Activated CD8-positive, alpha-beta memory T cell treated with anti-CD3 and anti-CD28 coated beads, Interleukin-2, amount 50 U/mL, for 4 hours (primary cell): ENCODE data around the gene DNAH12.
"Not testable (repeated sequence)": the region's sequence is repeated elsewhere in the genome, so short reads cannot be mapped to it uniquely, and the experiment has no call there.

Experiments used
- DNase-seq: peaks from one replicate; pipeline ENCODE4 v3.0.0-alpha.2; 2020

DNAH12 gene

DNA sequence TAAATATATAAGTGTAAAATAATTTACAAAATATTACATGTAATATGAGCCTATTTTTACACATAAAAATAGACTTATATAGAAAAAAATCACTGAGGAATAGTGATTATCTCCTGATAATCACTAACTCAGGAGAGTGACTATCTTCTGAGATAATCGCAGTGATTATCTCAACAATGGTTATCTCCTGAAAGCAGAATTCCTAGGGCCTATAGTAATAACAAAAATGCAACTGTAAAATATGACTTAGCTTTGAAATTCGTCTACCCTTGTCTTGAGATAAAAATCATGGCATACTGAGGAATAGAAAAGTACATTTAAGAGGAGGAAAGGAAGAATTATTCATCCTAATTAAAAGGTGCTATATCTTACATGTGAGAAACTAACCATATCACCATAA is 134.7 kb downstream of the DNAH12 start:
- DNase-seq = no peak

DNA sequence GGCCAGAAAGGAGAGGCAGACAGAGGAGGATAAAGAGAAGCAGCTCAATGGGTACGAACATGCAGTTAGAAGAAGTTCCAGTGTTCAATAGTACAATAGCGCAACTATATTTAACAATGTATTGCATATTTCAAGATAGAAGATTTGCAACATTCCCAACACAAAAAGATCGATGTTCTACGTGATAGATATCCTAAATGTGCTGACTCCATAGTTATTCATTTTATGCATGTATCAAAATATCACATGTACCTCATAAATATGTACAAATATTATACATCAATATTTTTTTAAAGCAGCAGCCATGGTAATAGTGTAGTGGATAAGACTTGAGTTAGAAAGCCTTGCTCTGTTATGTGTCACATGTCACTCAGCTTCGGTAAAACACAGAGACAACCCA is 141.5 kb downstream of the DNAH12 start:
- DNase-seq = no peak

DNA sequence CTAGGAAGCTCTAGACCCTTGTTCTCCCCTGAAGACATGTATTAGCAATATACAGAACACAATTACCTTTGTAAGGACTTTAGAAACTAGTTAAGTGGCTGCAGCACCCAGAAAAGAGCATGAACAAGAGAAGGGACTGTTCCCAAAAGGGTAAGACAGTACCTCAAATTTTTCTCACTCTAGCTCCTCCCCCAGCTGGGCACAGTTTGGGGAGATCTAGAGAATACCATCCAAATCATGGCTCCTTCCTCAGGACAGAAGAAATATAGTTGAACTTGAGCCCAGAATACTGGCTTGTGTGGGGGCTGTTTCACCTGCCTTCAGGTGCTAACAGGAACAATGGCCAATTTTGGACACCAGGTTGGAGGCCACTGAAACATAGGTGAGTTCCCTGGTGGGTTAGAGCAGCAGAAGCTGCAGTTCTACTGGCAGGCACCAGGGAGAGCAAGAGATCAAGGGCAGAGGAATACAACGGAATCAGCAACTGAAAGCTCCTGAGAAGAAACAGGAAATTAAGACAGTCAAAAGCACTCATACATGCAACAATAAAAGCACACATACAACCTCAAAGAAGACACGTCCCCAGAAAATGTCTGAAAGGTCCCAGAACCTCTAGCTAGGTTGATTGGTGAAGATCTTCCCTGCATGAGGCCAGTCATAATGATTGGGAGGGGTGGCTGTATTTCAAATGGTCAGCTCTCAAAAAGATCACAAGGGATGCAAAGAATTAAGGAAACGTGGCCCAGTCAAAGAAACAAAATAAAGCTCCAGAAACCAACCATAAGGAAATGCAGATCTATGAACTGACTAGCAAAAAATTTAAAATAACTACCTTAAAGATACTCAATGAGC is 146.7 kb downstream of the DNAH12 start:
- peak; percentile 51 for DNase-seq

DNA sequence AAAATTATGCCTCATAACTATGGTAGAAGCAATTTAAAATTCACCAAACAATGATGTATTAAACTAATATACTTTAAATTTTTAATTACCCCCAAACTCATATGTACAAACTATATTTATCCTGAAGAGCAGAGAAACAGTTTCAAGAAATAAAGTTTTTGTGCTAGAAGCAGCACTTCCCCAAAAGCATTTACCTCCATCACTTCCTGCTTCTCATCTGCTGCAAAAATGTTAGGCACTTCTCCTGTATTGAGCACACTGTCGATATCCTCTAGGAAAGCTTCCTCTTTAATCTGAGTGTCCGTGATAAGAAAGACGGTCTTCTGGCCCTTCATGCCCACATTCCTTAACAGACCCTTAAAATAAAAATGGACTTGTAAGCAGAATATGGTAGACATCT is 150.2 kb downstream of the DNAH12 start:
- DNase-seq = no peak

DNA sequence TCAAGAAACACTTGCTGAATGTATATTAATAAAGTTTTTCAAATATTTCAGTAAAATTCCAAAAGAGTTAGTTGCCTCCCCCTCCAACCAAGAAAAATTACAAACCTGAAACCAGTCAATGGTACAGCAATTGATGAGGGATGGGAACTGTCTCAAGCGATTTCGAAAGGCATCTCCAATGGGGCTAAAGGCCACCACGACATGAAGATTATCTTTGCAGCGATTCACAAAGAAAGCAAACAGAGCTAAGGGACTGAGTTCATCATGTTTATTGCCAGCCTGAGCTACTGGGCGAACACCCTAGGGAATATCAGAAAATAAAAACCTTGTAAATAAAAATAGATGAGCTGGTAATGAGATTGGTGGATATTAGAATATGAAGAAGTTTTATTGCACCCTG is 152.4 kb downstream of the DNAH12 start:
- DNase-seq = no peak

DNA sequence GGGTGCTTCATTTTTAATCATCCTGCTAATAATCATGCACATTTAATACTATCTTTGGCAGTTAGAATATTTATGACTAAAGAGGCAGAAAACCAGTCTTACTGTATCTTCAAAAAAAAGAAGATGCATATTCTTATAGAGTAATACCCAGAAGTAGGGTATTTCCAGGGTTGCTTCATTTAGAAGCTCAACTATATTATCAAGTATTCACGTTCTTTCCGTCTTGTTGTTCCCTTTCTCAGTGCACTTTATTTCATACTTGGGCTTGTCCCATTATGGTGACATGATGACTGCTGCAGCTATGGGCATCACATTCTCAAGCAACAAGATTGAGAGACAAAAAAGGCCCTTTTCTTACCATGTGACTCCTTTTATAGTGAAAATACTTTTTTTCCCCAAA is 154.9 kb downstream of the DNAH12 start:
- no peak for DNase-seq

DNA sequence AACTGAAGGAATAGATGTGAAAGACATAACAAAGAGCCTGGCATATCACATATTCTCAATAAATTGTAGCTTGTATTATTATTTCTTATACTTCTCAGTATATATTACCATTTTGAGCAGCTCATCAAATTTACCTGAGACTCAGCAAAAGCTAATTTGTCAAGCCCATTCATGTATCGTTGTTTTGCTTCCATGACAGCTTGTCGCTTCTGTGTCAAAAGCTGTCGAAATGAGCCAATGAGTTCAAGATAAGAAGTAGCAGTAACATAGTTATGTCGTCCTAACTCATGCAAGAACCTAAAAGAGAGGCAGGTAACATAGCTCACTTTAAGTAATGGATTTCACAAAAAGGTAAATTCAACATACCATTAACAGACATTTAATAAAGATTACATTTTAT is 157.8 kb downstream of the DNAH12 start:
- no peak for DNase-seq

DNA sequence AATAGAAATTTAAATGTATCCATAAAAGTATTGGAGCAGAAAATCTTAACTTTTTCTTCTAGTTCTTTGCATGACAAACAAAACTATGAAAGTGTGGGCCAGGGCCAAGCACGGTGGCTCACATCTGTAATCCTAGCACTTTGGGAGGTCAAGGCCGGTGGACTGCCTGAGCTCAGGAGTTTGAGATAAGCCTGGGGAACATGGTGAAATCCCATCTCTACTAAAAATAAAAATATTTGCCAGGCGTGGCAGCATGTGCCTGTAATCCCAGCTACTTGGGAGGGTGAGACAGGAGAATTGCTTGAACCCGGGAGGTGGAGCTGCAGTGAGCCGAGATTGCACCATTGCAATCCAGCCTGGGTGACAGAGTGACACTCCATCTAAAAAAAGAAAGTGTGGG is 158.6 kb downstream of the DNAH12 start:
- no peak for DNase-seq

DNA sequence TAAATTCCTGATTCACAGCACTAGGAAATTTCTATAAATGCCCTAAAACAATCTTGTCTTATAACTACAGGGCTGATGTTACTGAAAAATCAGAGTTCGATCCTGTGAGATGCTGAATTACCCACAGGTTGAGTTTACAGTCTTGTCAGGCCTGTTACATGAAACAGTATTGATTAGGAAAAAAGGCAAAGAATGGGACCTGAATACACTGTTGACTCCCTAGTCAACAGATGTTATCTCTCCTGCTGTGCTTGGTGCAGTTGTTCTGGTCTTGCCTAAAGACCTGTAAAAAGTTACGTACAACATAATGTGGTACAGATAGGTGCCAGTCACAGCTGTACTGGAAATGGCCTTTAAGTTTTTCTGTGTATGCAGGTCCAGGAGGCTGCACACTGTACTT is 160.3 kb downstream of the DNAH12 start:
- DNase-seq = no peak

DNA sequence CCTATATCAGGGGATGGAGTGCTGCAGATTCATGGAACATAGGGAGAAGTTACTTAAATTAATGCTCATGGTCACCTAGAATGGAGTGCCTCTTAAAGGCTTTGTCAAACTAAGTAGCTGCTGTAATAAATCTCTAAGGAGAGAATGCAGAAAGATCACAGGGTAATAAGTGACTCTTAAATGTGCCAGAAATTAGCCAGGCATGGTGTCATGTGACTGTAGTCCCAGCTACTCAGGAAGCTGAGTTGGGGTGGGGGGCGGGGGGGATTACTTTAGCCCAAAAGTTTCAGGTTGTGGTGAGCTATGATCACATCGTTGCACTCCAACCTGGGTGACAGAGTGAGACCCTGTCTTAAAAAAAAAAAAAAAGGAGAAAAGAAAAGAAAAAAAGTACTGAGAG is 160.7 kb downstream of the DNAH12 start:
- no peak for DNase-seq

DNA sequence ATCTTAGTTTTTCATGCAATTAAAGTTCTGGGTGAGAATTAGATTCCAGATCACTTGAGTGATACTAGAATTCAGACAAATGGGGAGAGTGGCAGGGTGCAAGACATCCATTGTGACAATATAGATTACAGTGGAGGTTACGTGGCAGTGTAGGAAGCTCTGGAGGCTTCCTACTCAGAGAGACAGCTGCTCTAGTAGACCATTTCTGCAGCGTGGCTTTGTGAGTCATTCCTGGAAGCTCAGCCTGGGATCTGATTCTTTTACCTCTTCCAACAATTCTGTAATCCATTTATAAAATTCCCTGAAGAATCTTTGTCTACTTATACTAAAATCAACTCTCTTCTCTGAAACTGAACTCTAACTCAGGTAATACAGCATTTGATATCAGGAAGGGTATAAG is 161.2 kb downstream of the DNAH12 start:
- no peak for DNase-seq

DNA sequence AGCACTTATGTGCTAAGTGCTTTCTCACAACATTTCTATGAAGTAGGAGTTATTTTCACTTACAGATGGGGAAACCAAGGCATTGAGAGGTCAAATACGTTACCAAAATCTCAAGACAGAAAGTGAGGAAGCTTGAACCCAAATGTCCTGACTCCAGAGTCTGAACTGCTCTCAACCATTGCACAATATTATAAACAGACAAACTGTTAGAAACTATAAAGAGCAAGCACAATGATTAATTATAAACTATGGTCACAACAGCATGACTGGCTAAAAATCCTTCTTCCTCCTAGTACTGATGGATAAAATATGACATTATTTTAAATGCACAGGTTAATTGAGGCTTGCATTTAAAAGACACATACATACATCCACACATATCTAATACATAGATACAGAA is 173.8 kb downstream of the DNAH12 start:
- no peak for DNase-seq

DNA sequence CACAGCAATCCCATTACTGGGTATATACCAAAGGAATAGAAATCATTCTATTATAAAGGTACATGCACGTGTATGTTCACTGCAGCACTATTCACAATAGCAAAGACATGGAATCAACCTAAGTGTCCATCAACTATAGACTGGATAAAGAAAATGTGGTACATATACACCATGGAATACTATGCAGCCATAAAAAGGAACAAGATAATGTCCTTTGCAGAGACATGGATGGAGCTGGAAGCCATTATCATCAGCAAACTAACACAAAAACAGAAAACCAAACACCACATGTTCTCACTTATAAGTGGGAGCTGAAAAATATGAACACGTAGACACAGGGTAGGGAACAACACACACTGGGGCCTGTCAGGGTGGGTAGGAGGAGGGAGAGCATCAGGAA is 179.1 kb downstream of the DNAH12 start:
- not testable (repeated sequence) for DNase-seq

DNA sequence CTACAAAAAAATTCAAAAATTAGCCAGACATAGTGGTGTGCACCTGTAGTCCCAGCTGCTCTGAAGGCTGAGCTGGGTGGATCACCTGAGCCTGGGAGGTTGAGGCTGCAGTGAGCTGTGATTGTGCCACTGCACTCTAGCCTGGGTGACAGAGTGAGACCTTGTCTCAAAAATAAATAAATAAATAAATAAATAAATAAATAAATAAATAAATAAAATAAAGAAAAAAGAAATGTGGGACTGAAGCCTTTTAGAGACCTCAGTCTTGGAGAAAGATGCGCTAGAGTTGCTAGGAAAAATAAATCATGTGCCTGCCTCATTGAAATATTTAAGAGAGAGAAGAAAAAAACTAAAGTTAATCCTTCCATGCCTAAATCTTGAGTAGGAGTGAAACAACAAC is 187.9 kb downstream of the DNAH12 start:
- not testable (repeated sequence) for DNase-seq

DNA sequence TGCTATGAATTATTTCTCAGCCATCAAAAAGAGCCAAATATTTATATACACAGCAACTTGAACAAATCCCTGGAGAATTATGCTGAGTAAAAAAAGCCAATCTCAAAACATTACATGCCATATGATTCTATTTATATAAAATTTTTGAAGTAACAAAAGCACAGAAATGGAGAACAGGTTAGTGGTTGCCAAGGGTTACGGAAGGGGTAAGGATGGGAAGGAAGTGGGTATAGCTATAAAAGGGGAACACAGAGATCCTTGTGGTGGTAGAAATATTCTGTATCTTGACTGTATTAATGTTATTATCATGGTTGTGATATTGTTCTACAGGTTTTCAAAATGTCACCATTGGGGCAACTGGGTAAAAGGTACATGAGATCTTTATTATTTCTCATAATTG is 189.4 kb downstream of the DNAH12 start:
- no peak for DNase-seq

DNA sequence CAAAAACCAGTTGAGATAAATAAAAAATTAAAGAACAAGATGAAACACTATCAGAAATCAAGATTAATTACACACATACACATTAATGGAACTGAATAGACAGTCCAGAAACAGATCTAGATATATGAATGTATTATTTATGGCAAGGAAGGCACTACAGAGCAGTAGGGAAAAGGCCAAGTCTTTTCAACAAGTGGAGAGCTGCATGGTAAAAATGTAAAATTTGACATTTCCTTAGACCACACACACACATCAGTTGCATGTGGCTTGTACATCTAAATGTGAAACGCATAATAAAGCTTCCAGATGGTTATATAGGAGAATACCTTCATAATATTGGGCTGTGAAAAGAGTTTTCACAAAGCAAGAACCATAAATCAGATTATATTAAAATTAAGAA is 193.9 kb downstream of the DNAH12 start:
- DNase-seq = no peak

DNA sequence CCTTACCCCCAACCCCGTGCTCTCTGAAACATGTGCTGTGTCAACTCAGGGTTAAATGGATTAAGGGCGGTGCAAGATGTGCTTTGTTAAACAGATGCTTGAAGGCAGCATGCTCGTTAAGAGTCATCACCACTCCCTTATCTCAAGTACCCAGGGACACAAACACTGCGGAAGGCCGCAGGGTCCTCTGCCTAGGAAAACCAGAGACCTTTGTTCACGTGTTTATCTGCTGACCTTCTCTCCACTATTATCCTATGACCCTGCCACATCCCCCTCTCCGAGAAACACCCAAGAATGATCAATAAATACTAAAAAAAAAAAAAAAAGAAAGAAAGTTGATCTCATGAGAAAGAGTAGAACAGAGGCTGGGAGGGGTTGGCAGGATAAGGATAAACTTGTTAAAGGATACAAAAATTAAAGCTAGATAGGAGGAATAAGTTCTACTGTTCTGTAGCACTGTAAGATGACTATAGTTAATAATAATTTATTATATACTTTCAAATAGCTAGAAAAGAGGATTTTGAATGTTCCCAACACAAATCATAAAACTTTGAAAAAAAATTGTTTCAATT is 205.0 kb downstream of the DNAH12 start:
- DNase-seq = not testable (repeated sequence)

DNA sequence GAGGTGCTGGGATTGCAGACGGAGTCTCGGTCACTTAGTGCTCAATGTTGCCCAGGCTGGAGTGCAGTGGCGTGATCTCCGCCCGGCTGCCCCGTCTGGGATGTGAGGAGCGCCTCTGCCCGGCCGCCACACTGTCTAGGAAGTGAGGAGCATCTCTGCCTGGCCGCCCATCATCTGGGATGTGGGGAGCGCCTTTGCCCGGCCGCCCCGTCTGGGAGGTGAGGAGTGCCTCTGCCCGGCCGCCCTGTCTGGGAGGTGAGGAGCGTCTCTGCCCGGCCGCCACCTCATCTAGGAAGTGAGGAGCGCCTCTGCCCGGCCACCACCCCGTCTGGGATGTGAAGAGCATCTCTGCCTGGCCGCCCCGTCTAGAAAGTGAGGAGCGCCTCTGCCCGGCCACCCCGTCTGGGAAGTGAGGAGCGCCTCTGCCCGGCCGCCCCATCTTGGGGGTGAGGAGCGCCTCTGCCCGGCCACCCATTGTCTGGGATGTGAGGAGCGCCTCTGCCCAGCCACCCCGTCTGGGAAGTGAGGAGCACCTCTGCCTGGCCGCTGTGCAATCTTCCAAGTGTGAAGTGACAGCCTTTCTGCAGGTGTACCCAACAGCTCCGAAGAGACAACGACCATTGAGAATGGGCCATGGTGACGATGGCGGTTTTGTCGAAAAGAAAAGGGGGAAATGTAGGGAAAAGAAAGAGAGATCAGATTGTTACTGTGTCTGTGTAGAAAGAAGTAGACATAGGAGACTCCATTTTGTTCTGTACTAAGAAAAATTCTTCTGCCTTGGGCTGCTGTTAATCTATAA is 205.7 kb downstream of the DNAH12 start:
- DNase-seq = not testable (repeated sequence)

DNA sequence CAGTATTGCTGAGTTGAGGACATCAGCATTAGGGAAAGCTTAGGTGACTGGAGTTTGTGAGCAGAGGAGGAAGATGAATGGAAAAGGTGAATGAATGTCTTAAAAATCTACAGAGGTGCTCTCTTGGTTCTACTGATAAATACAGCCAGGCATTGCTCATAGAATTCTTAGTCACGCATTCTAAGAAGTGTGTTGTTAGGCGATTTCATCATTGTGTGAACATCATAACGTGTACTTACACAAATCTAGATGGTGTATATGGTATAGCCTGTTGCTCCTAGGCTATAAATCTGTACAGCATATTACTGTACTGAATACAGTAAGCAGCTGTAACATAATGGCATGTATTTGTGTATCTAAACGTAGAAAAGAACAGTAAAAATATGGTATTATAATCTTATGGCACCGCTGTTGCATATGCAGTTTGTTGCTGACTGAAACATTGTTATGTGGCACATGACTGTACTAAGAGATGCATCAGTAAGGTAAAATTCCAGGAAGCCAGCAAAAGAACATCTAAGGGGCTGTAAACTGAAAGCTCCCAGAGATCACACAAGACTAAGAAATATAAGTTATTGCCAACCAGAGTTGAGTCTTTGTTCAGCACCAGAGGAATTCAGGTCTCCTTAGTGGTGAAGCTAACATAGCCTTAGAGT is 208.7 kb downstream of the DNAH12 start:
- DNase-seq = no peak

DNA sequence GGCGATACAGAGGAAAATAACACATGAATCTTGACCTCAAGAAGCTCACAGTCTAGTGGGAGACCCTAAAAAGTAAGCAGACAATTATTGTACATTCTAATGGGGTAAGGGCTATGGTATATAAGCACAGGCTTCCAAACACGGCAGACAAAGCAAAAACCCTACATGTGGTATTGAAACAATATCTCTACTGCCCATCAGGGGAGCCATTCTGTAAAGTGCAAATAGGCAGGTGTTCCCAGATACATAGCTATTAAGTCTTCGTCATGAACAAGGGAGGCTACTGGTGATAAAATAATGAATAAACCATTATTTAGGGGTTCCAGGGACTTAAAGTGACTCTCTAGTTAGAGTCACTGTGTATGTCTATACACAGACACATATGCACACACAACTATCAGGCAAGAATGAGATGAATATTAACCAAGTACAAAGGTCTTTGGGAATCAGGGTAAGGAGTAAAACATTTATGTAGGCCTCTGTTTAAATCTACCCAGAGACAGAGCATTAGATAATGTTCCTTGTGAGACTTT is 213.0 kb downstream of the DNAH12 start:
- no peak for DNase-seq

DNA sequence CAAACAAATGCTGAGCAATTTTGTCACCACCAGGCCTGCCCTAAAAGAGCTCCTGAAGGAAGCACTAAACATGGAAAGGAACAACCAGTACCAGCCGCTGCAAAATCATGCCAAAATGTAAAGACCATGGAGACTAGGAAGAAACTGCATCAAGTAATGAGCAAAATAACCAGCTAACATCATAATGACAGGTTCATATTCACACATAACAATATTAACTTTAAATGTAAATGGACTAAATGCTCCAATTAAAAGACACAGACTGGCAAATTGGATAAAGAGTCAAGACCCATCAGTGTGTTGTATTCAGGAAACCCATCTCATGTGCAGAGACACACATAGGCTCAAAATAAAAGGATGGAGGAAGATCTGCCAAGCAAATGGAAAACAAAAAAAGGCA is 217.6 kb downstream of the DNAH12 start:
- not testable (repeated sequence) for DNase-seq

DNA sequence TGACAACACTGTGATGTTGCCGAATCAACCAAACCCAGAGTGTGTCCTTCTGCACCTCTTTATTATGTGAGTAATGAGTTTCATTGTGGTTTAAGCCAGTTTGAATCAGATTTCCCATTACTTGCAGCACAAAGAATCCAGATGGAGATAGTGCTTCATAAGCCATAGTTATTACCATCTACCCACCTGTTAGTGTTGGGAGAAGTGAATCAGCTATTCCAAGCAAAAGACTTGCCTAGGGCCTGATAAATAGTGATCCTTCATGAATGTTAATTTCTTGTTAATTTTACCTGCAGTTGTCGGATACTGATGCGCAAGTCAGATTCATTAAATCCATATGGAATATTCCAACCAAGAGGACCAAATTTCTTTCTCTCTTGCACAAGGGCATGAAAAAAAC is 229.9 kb downstream of the DNAH12 start:
- DNase-seq = no peak

DNA sequence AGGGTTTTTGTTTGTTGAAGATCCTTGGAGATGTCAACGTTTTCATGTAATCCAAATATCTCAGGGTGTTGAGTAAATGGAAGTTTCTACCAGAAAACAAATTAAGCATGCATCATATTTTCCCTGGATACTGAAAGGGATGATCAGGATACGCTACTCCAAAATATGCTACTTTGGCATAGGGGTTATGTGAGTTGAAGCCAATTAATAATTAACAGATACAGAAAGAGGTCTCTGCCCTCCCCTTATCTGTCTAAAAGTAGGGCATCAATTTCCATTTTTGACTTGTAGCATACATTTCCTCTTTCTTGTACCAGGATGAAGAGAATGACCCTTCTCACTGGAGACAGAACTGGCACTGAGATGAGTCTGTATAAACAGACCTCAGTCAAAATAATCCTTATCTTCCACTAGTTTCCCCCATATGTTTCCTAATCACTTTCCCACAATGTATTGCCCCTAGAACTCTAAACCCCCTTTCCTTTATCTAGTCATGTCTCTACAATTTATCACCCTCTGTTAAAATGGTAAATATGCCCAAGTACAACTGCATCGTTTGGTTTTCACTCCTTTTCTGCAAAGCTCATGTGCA is 234.3 kb downstream of the DNAH12 start:
- no peak for DNase-seq
